H1 (cell line): Measurements from ENCODE around the gene MCEMP1. TPM values are rescaled to one million over a fixed set of nuclear protein-coding genes. Genes with fewer than 3 reads are reported as not detected.

Experiments
- KDM5A ChIP-seq: fragments of 200-600 bp; IDR thresholded peaks from 2 replicates; pipeline ENCODE4 v1.7.1; 2012; ENCODE audit warnings: mild to moderate bottlenecking, low read length, inconsistent platforms, mixed read lengths
- POLR2AphosphoS5 ChIP-seq: IDR thresholded peaks from 2 replicates; pipeline ENCODE4 v1.6.1; 2011; ENCODE audit warnings: low read depth, low read length
- SAP30 ChIP-seq: fragments of 300-600 bp; sonication (generic); IDR thresholded peaks from 2 replicates; pipeline ENCODE4 v1.7.1; 2012; ENCODE audit warnings: low read length, moderate library complexity, mild to moderate bottlenecking, inconsistent platforms; ENCODE audit not compliant: insufficient read depth, insufficient replicate concordance
- SP1 ChIP-seq: IDR thresholded peaks from 2 replicates; pipeline ENCODE4 v1.6.1; 2011; ENCODE audit warnings: low read depth, low read length
- TBP ChIP-seq: IDR thresholded peaks from 2 replicates; pipeline ENCODE4 v1.6.1; 2011; ENCODE audit warnings: low read depth, low read length, improper control_type of control experiment
- polyA plus RNA-seq, 7 experiments: library from polyadenylated mRNA; depleted of rRNA in 3 of 7; stranded (reverse) in 5 of 7; unstranded in 2 of 7; fragments of >200 nt in 5 of 7; fragments of 200-250 nt in 2 of 7; gene quantifications; 1 replicate in 5 of 7; 2 replicates in 1 of 7; 4 replicates in 1 of 7; pipeline versions ENCODE4 v1.2.1 to v1.2.3, GENCODE V29; 2011 to 2013; ENCODE audit warnings: missing spikeins in 2 of 7, mixed read lengths in 2 of 7
- total RNA-seq: library from RNA; stranded (reverse); fragmentation: NEBNext Ultra II Directional; extraction: Animal tissue kit (Norgen Biotek cat#: 25700); gene quantifications from 2 replicates; pipeline ENCODE4 v1.2.1, GENCODE V29; 2021
- TF ChIP-seq, protein P1 (sequence below): fragments of 300-600 bp; sonication (generic); IDR thresholded peaks from 2 replicates; pipeline ENCODE4 v1.7.1; 2012; ENCODE audit warnings: low read length, moderate library complexity, mild to moderate bottlenecking, inconsistent platforms; ENCODE audit not compliant: insufficient replicate concordance
- TF ChIP-seq, protein P2 (sequence below): IDR thresholded peaks from 2 replicates; pipeline ENCODE4 v1.6.1; 2011; ENCODE audit warnings: low read length, improper control_type of control experiment
- TF ChIP-seq, protein P3 (sequence below): IDR thresholded peaks from 2 replicates; pipeline ENCODE4 v1.6.1; 2011; ENCODE audit warnings: low read depth, mild to moderate bottlenecking, low read length; ENCODE audit not compliant: insufficient read depth

The MCEMP1 gene
- total and polyA plus RNA-seq, 2 of the 8 experiments (the other 6 are each of a cell fraction or from before 2014, with no cell fraction given) = not detected

GRCh38 chr19:7685546-7686445 lies 8.9 kb downstream of the MCEMP1 start (continued):
- TF ChIP-seq, protein P1, sequence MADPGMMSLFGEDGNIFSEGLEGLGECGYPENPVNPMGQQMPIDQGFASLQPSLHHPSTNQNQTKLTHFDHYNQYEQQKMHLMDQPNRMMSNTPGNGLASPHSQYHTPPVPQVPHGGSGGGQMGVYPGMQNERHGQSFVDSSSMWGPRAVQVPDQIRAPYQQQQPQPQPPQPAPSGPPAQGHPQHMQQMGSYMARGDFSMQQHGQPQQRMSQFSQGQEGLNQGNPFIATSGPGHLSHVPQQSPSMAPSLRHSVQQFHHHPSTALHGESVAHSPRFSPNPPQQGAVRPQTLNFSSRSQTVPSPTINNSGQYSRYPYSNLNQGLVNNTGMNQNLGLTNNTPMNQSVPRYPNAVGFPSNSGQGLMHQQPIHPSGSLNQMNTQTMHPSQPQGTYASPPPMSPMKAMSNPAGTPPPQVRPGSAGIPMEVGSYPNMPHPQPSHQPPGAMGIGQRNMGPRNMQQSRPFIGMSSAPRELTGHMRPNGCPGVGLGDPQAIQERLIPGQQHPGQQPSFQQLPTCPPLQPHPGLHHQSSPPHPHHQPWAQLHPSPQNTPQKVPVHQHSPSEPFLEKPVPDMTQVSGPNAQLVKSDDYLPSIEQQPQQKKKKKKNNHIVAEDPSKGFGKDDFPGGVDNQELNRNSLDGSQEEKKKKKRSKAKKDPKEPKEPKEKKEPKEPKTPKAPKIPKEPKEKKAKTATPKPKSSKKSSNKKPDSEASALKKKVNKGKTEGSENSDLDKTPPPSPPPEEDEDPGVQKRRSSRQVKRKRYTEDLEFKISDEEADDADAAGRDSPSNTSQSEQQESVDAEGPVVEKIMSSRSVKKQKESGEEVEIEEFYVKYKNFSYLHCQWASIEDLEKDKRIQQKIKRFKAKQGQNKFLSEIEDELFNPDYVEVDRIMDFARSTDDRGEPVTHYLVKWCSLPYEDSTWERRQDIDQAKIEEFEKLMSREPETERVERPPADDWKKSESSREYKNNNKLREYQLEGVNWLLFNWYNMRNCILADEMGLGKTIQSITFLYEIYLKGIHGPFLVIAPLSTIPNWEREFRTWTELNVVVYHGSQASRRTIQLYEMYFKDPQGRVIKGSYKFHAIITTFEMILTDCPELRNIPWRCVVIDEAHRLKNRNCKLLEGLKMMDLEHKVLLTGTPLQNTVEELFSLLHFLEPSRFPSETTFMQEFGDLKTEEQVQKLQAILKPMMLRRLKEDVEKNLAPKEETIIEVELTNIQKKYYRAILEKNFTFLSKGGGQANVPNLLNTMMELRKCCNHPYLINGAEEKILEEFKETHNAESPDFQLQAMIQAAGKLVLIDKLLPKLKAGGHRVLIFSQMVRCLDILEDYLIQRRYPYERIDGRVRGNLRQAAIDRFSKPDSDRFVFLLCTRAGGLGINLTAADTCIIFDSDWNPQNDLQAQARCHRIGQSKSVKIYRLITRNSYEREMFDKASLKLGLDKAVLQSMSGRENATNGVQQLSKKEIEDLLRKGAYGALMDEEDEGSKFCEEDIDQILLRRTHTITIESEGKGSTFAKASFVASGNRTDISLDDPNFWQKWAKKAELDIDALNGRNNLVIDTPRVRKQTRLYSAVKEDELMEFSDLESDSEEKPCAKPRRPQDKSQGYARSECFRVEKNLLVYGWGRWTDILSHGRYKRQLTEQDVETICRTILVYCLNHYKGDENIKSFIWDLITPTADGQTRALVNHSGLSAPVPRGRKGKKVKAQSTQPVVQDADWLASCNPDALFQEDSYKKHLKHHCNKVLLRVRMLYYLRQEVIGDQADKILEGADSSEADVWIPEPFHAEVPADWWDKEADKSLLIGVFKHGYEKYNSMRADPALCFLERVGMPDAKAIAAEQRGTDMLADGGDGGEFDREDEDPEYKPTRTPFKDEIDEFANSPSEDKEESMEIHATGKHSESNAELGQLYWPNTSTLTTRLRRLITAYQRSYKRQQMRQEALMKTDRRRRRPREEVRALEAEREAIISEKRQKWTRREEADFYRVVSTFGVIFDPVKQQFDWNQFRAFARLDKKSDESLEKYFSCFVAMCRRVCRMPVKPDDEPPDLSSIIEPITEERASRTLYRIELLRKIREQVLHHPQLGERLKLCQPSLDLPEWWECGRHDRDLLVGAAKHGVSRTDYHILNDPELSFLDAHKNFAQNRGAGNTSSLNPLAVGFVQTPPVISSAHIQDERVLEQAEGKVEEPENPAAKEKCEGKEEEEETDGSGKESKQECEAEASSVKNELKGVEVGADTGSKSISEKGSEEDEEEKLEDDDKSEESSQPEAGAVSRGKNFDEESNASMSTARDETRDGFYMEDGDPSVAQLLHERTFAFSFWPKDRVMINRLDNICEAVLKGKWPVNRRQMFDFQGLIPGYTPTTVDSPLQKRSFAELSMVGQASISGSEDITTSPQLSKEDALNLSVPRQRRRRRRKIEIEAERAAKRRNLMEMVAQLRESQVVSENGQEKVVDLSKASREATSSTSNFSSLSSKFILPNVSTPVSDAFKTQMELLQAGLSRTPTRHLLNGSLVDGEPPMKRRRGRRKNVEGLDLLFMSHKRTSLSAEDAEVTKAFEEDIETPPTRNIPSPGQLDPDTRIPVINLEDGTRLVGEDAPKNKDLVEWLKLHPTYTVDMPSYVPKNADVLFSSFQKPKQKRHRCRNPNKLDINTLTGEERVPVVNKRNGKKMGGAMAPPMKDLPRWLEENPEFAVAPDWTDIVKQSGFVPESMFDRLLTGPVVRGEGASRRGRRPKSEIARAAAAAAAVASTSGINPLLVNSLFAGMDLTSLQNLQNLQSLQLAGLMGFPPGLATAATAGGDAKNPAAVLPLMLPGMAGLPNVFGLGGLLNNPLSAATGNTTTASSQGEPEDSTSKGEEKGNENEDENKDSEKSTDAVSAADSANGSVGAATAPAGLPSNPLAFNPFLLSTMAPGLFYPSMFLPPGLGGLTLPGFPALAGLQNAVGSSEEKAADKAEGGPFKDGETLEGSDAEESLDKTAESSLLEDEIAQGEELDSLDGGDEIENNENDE = no peak
- TF ChIP-seq TBP = no peak
- TF ChIP-seq SP1 = no peak
- no peak for TF ChIP-seq POLR2AphosphoS5
- TF ChIP-seq, protein P2, sequence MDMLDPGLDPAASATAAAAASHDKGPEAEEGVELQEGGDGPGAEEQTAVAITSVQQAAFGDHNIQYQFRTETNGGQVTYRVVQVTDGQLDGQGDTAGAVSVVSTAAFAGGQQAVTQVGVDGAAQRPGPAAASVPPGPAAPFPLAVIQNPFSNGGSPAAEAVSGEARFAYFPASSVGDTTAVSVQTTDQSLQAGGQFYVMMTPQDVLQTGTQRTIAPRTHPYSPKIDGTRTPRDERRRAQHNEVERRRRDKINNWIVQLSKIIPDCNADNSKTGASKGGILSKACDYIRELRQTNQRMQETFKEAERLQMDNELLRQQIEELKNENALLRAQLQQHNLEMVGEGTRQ = no peak
- TF ChIP-seq KDM5A = no peak
- TF ChIP-seq SAP30 = no peak
- TF ChIP-seq, protein P3, sequence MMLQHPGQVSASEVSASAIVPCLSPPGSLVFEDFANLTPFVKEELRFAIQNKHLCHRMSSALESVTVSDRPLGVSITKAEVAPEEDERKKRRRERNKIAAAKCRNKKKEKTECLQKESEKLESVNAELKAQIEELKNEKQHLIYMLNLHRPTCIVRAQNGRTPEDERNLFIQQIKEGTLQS = no peak
